Fibroblast of lung (primary cell): Measurements from ENCODE around the gene TMEM126A. TPM values are rescaled to one million over a fixed set of nuclear protein-coding genes. Genes with fewer than 3 reads are reported as not detected.
A peak's percentile ranks its signal among the peaks of the same experiment; 100 is the strongest.

Experiments
- DNase-seq, 2 donors: peaks; one replicate each; pipeline versions ENCODE4 v3.0.0 to v3.0.0-alpha.2; 2010; ENCODE audit warnings: low read depth in 2 of 2
- H2AFZ ChIP-seq: 2 replicates; pipeline ENCODE4 v1.5.1; 2012; ENCODE audit warnings: low read length, control low read depth, inconsistent platforms
- H3K27ac ChIP-seq: 2 replicates; pipeline ENCODE4 v1.5.1; 2011; ENCODE audit warnings: low read length, control low read depth; ENCODE audit not compliant: insufficient read depth
- H3K27me3 ChIP-seq: 2 replicates; pipeline ENCODE4 v1.5.1; 2011; ENCODE audit warnings: mild to moderate bottlenecking, low read length; ENCODE audit not compliant: control insufficient read depth, insufficient read depth
- H3K36me3 ChIP-seq: 2 replicates; pipeline ENCODE4 v1.5.1; 2011; ENCODE audit warnings: low read length; ENCODE audit not compliant: control insufficient read depth, insufficient read depth
- H3K4me1 ChIP-seq: 2 replicates; pipeline ENCODE4 v1.5.1; 2011; ENCODE audit warnings: low read length; ENCODE audit not compliant: control insufficient read depth, insufficient read depth; ENCODE audit errors: extremely low read depth
- H3K4me2 ChIP-seq: 2 replicates; pipeline ENCODE4 v1.5.1; 2011; ENCODE audit warnings: low read length, control low read depth; ENCODE audit not compliant: insufficient read depth; ENCODE audit errors: extremely low read depth
- H3K4me3 ChIP-seq, 4 experiments: fragments of 200-600 bp in 1 of 4; sonication (generic) in 1 of 4; replicated peaks in 1 of 4; 2 replicates each; pipeline ENCODE4 v1.5.1; 2011 to 2016; ENCODE audit warnings: low read length in 4 of 4, low read depth in 3 of 4, mild to moderate bottlenecking in 3 of 4, control low read depth in 2 of 4, inconsistent platforms in 1 of 4, mixed read lengths in 1 of 4; ENCODE audit not compliant: insufficient read depth in 1 of 4; ENCODE audit errors: control extremely low read depth in 1 of 4
- H3K79me2 ChIP-seq: 2 replicates; pipeline ENCODE4 v1.5.1; 2012; ENCODE audit warnings: mild to moderate bottlenecking, low read length, inconsistent platforms; ENCODE audit not compliant: control insufficient read depth, insufficient read depth
- H3K9ac ChIP-seq: 2 replicates; pipeline ENCODE4 v1.5.1; 2011; ENCODE audit warnings: mild to moderate bottlenecking, low read length, control low read depth; ENCODE audit not compliant: insufficient read depth
- H3K9me3 ChIP-seq: 2 replicates; pipeline ENCODE4 v1.5.1; 2012; ENCODE audit warnings: low read depth, low read length; ENCODE audit not compliant: control insufficient read depth, insufficient read depth
- H4K20me1 ChIP-seq: 2 replicates; pipeline ENCODE4 v1.5.1; 2011; ENCODE audit warnings: low read length; ENCODE audit not compliant: control insufficient read depth, insufficient read depth; ENCODE audit errors: extremely low read depth
- CTCF ChIP-seq, 2 donors: IDR thresholded peaks in 1 of 2; conservative IDR thresholded peaks in 1 of 2; 1 replicate in 1 of 2; 2 replicates in 1 of 2; pipeline ENCODE4 v1.5.1; 2011 to 2012; ENCODE audit warnings: low read length in 2 of 2, control low read depth in 1 of 2, inconsistent platforms in 1 of 2, low read depth in 1 of 2, mild to moderate bottlenecking in 1 of 2
- EZH2 ChIP-seq: IDR thresholded peaks from 2 replicates; pipeline ENCODE4 v1.5.1; 2012; ENCODE audit warnings: low read length, control low read depth, mild to moderate bottlenecking; ENCODE audit errors: missing control alignments
- polyA plus RNA-seq, 2 donors: library from polyadenylated mRNA; depleted of rRNA in 1 of 2; stranded (reverse) in 1 of 2; unstranded in 1 of 2; fragments of >200 nt; gene quantifications; 2 replicates each; pipeline ENCODE4 v1.2.1, GENCODE V29; 2011 to 2012; ENCODE audit warnings: missing spikeins in 1 of 2
- total RNA-seq: library from RNA; depleted of rRNA; stranded (reverse); fragments of >200 nt; gene quantifications from 2 replicates; pipeline ENCODE4 v1.2.1, GENCODE V29; 2014

TMEM126A gene
- total and polyA plus RNA-seq, 2 donors (not counting 1 experiment from before 2014, with no cell fraction given): 36.0 to 76.6 TPM

- Histone ChIP-seq H3K79me2 (peaks cover 45% of the 10 kb centered on the region), H2AFZ (peak within 1 kb of the TSS; percentile 51), H3K4me2 (peak within 1 kb of the TSS; percentile 76), H3K36me3 (peaks cover 2% of the 10 kb centered on the region), H3K9ac (peak within 1 kb of the TSS; percentile 99), H3K4me1 (peaks cover 3% of the 10 kb centered on the region), H3K9me3 (no peaks in the 10 kb centered on the region), H3K27ac (peak within 1 kb of the TSS; percentile 97), H3K27me3 (no peaks in the 10 kb centered on the region), H4K20me1 (peaks cover 6% of the 10 kb centered on the region), H3K4me3 (peak within 1 kb of the TSS; percentile 62 to 96 (median 92))
- TF ChIP-seq CTCF (conservative IDR thresholded peaks at IDR 0.05 in 1 of 2, IDR thresholded peaks at IDR 0.05 in 1 of 2; ENCODE audit: low read depth in 1 of 2, low read length in 2 of 2) (peak in 1 of 2 donors; percentile 1), EZH2 (no peak)
- DNase-seq: peak; percentile 91 to 97
These were observed 17.1 kb downstream of the TMEM126A start, which contains the start of gene CREBZF for GRCh38 chr11:85664615-85665481. Gene CREBZF (minus strand): TSS chr11:85665129. CDS start chr11:85664875, 254 bp downstream.

GRCh38 chr11:85665733-85666132 is 18.0 kb downstream of the TMEM126A start:
- H3K4me1 ChIP-seq: peaks cover 2% of the 10 kb centered on the region
- no peak overlapping the region for H3K4me3 ChIP-seq
- no peak overlapping the region for H3K9ac ChIP-seq
- no peaks in the 10 kb centered on the region for H3K27me3 ChIP-seq
- no peak for TF ChIP-seq EZH2
- TF ChIP-seq CTCF (conservative IDR thresholded peaks at IDR 0.05 in 1 of 2, IDR thresholded peaks at IDR 0.05 in 1 of 2; ENCODE audit: low read depth in 1 of 2, low read length in 2 of 2): no peak
- H2AFZ ChIP-seq: peak overlapping the region; percentile 51
- H3K36me3 ChIP-seq: peaks cover 2% of the 10 kb centered on the region
- peaks cover 6% of the 10 kb centered on the region for H4K20me1 ChIP-seq
- peak overlapping the region; percentile 97 for H3K27ac ChIP-seq
- H3K79me2 ChIP-seq: peaks cover 37% of the 10 kb centered on the region
- H3K9me3 ChIP-seq: no peaks in the 10 kb centered on the region
- peak in 1 of 2 donors; percentile 42 for DNase-seq
- peak overlapping the region; percentile 76 for H3K4me2 ChIP-seq

- H3K27ac ChIP-seq: no peak overlapping the region
- peaks cover 2% of the 10 kb centered on the region for H3K36me3 ChIP-seq
- H3K27me3 ChIP-seq: no peaks in the 10 kb centered on the region
- H2AFZ ChIP-seq: no peak overlapping the region
- no peaks in the 10 kb centered on the region for H3K9me3 ChIP-seq
- H3K4me1 ChIP-seq: peaks cover 2% of the 10 kb centered on the region
- no peak overlapping the region for H3K9ac ChIP-seq
- TF ChIP-seq CTCF (conservative IDR thresholded peaks at IDR 0.05 in 1 of 2, IDR thresholded peaks at IDR 0.05 in 1 of 2; ENCODE audit: low read depth in 1 of 2, low read length in 2 of 2) (no peak), EZH2 (no peak)
- DNase-seq: no peak
- peaks cover 6% of the 10 kb centered on the region for H4K20me1 ChIP-seq
- no peak overlapping the region for H3K4me3 ChIP-seq
- H3K79me2 ChIP-seq: peaks cover 27% of the 10 kb centered on the region
- H3K4me2 ChIP-seq: no peak overlapping the region
These were observed 18.9 kb downstream of the TMEM126A start for GRCh38 chr11:85666687-85667086.
